Peyer's patch (tissue), 4 donors: ENCODE measurements around the gene GADL1. TPM values are rescaled to one million over a fixed set of nuclear protein-coding genes. Genes with fewer than 3 reads are reported as not detected.

Source experiments
- DNase-seq, 3 donors: peaks; one replicate each; pipeline ENCODE4 v3.0.0-alpha.2; 2017 to 2019
- H3K27ac ChIP-seq, 4 donors: fragments of 200-600 bp; sonication (generic); one replicate each; pipeline ENCODE4 v1.5.1; 2016 to 2019
- H3K27me3 ChIP-seq, 2 donors: fragments of 200-600 bp; sonication (generic); one replicate each; pipeline ENCODE4 v1.5.1; 2019
- H3K36me3 ChIP-seq, 3 donors: fragments of 200-600 bp; sonication (generic); one replicate each; pipeline ENCODE4 v1.5.1; 2016 to 2019
- H3K4me1 ChIP-seq, 4 donors: fragments of 200-600 bp; sonication (generic); one replicate each; pipeline ENCODE4 v1.5.1; 2016 to 2019
- H3K4me3 ChIP-seq, 4 donors: fragments of 200-600 bp; sonication (generic); 1 replicate in 3 of 4; 2 replicates in 1 of 4; pipeline ENCODE4 v1.5.1; 2016 to 2019; ENCODE audit warnings: mild to moderate bottlenecking in 1 of 4
- H3K9me3 ChIP-seq, 4 donors: fragments of 200-600 bp; sonication (generic); one replicate each; pipeline ENCODE4 v1.5.1; 2016 to 2019; ENCODE audit warnings: mild to moderate bottlenecking in 1 of 4
- POLR2A ChIP-seq, 2 donors: fragments of 450-650 bp; IDR thresholded peaks; one replicate each; pipeline ENCODE4 v1.5.1; 2017; ENCODE audit warnings: antibody characterized with exemption in 2 of 2, mild to moderate bottlenecking in 2 of 2, moderate library complexity in 2 of 2
- total RNA-seq, 4 donors: library from RNA; depleted of rRNA; stranded (reverse); fragments of >200 nt; gene quantifications; one replicate each; pipeline ENCODE4 v1.1.0, GENCODE V29; 2016
- TF ChIP-seq, protein P1 (sequence below), 6 experiments: fragments of 450-650 bp in 4 of 6; fragments of 200-600 bp in 2 of 6; sonication (generic) in 1 of 6; IDR thresholded peaks; one replicate each; pipeline ENCODE4 v1.5.1; 2017 to 2019; ENCODE audit warnings: antibody characterized with exemption in 6 of 6, mild to moderate bottlenecking in 3 of 6, moderate library complexity in 1 of 6

The GADL1 gene
- total RNA-seq, 4 donors from 2014 or later = not detected

DNA sequence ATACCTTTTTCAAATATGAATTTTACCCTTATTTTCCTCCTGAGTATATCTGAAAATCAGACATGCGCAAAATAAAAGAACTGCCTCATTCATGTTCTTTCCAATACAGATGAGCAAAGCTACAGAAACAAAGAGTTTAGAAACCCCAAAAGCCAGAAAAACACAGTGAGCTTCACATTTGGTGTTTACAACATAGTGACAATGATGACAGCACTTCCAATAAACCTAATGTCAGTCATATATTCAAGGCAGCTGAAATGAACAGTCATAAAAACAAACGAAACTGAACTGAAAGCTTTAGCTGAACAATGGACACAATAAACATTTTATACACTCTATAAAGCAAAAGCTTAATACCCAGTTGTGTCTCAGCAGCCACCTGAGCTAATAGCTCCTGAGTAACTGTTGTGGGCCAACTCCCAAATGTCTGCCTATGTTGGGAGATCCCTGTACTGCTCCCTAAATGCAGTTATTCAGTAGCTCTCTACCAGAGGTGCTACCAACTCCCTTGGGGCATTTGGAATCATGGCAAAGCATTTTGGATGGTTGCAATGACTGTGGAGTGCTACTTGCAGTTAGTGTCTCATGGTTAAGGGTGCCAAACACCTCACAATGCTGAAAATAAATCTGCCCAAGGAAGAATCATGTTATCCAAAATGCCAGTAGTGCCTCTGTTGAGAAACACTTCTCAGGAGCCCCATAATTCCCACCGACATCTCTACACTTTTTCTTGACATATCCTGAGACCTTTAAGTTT, 156.5 kb downstream of the GADL1 start:
- Histone ChIP-seq H3K4me3 (no peak overlapping the region), H3K9me3 (no peaks in the 10 kb centered on the region), H3K27ac (no peak overlapping the region), H3K36me3 (no peaks in the 10 kb centered on the region), H3K4me1 (no peaks in the 10 kb centered on the region), H3K27me3 (no peaks in the 10 kb centered on the region)
- no peak for DNase-seq
- TF ChIP-seq, protein P1, sequence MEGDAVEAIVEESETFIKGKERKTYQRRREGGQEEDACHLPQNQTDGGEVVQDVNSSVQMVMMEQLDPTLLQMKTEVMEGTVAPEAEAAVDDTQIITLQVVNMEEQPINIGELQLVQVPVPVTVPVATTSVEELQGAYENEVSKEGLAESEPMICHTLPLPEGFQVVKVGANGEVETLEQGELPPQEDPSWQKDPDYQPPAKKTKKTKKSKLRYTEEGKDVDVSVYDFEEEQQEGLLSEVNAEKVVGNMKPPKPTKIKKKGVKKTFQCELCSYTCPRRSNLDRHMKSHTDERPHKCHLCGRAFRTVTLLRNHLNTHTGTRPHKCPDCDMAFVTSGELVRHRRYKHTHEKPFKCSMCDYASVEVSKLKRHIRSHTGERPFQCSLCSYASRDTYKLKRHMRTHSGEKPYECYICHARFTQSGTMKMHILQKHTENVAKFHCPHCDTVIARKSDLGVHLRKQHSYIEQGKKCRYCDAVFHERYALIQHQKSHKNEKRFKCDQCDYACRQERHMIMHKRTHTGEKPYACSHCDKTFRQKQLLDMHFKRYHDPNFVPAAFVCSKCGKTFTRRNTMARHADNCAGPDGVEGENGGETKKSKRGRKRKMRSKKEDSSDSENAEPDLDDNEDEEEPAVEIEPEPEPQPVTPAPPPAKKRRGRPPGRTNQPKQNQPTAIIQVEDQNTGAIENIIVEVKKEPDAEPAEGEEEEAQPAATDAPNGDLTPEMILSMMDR (IDR thresholded peaks at IDR 0.05) = no peak
- no peak for TF ChIP-seq POLR2A (IDR thresholded peaks at IDR 0.05)

DNA sequence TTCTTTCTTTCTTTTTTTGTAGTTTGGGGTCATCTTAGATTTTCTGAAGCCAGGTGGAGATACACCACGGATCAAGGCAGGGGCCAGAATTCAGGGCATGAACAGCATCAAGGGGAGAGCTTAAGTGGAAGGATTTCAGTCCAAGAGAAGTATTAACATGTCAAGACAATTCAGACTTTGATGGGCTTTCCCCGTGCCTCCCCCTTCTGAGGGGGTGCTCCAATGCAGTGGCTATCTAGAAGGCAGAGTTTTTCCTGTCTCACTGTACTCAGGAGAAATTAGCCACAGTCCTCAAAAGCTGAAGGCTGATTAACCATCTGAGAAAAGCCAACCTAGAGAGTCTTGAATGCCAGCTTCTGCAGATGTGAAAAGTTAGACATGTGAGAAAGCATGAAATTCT, 160.8 kb downstream of the GADL1 start:
- H3K27ac ChIP-seq = no peak overlapping the region
- H3K4me1 ChIP-seq = no peaks in the 10 kb centered on the region
- no peak for DNase-seq
- no peaks in the 10 kb centered on the region for H3K9me3 ChIP-seq
- no peak for TF ChIP-seq POLR2A (IDR thresholded peaks at IDR 0.05)
- TF ChIP-seq, protein P1 (IDR thresholded peaks at IDR 0.05) = no peak
- H3K36me3 ChIP-seq = no peaks in the 10 kb centered on the region
- no peak overlapping the region for H3K4me3 ChIP-seq
- no peaks in the 10 kb centered on the region for H3K27me3 ChIP-seq

DNA sequence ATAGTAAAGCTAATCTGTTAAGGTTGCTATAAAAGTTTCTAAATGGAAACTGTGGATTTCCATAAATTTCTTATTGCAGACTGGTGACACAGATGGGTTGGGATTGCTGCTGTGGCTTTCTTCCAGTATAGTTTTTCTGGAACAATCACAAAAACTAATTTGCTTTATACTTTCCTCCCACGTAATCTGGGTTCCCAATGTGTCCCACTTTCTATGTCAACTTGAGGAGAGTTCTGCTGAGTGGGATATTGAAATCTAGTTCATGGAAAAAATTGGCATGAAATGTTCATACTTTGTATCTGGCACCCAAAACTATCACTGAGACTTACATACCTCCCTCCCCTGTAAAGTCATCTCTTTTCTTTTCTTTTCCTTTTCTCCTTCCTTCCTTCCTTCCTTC, 161.3 kb downstream of the GADL1 start:
- Histone ChIP-seq H3K4me3 (no peak overlapping the region), H3K27me3 (no peaks in the 10 kb centered on the region), H3K9me3 (no peaks in the 10 kb centered on the region), H3K27ac (no peak overlapping the region), H3K36me3 (no peaks in the 10 kb centered on the region), H3K4me1 (no peaks in the 10 kb centered on the region)
- TF ChIP-seq POLR2A (IDR thresholded peaks at IDR 0.05) = no peak
- TF ChIP-seq, protein P1 (IDR thresholded peaks at IDR 0.05) = no peak
- no peak for DNase-seq

DNA sequence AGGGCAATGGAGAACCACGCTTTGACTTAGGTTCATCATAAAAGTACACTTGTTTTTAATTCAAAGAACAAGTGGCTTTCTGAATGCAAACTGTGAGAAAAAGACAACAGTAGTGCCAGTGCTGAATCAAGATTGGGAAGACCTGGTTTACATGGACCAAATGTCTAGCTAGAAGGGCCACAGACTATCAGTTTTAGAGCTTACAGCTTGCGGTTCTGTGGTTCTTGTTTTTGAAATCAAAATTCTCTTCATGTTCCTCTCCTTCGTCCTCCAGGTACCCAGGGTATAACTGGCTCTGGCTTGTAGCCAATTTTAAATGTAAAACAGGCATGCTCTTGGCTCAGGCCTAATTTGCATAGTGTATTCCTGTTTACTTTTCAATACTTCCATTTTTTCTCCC, 163.5 kb downstream of the GADL1 start:
- TF ChIP-seq, protein P1 (IDR thresholded peaks at IDR 0.05) = no peak
- no peak for TF ChIP-seq POLR2A (IDR thresholded peaks at IDR 0.05)
- DNase-seq = no peak
- H3K4me1 ChIP-seq = no peaks in the 10 kb centered on the region
- no peaks in the 10 kb centered on the region for H3K27me3 ChIP-seq
- no peak overlapping the region for H3K27ac ChIP-seq
- H3K4me3 ChIP-seq = no peak overlapping the region
- H3K36me3 ChIP-seq = no peaks in the 10 kb centered on the region
- no peaks in the 10 kb centered on the region for H3K9me3 ChIP-seq

DNA sequence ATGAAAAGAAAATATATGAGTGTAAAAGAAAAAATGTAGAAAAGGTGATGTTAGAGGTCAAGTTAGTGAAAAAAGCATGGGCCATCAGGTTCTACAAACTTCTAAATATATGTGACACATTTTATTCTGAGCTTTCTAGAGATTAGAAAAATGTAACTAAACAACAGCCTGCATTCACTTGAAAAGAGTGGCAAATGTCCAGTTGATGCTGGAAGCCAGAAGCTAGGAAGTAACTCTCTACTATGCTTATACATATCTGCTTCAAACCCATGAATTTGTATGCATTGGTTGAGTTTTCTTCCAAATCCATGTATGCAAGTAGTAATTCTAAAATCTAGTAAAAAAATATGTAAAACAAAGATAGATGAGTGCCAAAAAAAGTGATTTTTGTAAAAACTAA, 164.5 kb downstream of the GADL1 start:
- Histone ChIP-seq H3K9me3 (no peaks in the 10 kb centered on the region), H3K36me3 (no peaks in the 10 kb centered on the region), H3K4me1 (no peaks in the 10 kb centered on the region), H3K27me3 (no peaks in the 10 kb centered on the region), H3K4me3 (no peak overlapping the region), H3K27ac (no peak overlapping the region)
- DNase-seq = no peak
- TF ChIP-seq, protein P1 (IDR thresholded peaks at IDR 0.05) = no peak
- no peak for TF ChIP-seq POLR2A (IDR thresholded peaks at IDR 0.05)
